NT2/D1 (cell line): ENCODE measurements around the gene MS4A12.

ENCODE experiments used
- DNase-seq: peaks from one replicate; pipeline ENCODE4 v3.0.0-alpha.2; 2011; ENCODE audit warnings: low read depth, low spot score
- H3K27me3 ChIP-seq: 2 replicates; pipeline ENCODE4 v1.6.0; 2011; ENCODE audit warnings: mild to moderate bottlenecking; ENCODE audit not compliant: insufficient read length, insufficient read depth
- H3K36me3 ChIP-seq: 2 replicates; pipeline ENCODE4 v1.6.1; 2011; ENCODE audit warnings: mild to moderate bottlenecking, low read length, mixed read lengths; ENCODE audit not compliant: insufficient read depth, insufficient read length
- H3K4me1 ChIP-seq: 2 replicates; pipeline ENCODE4 v1.5.1; 2011; ENCODE audit not compliant: insufficient read depth, insufficient read length
- H3K4me3 ChIP-seq: 2 replicates; pipeline ENCODE4 v1.5.1; 2011; ENCODE audit warnings: low read depth; ENCODE audit not compliant: insufficient read length
- H3K9ac ChIP-seq: 2 replicates; pipeline ENCODE4 v1.6.0; 2011; ENCODE audit warnings: low read depth; ENCODE audit not compliant: insufficient read length
- H3K9me3 ChIP-seq: 2 replicates; pipeline ENCODE4 v1.5.1; 2011; ENCODE audit warnings: mild to moderate bottlenecking, low read length; ENCODE audit not compliant: insufficient read depth
- SUZ12 ChIP-seq: IDR thresholded peaks from 2 replicates; pipeline ENCODE4 v1.6.1; 2011; ENCODE audit not compliant: insufficient read length, insufficient read depth; ENCODE audit errors: extremely low read depth
- YY1 ChIP-seq: IDR thresholded peaks from 2 replicates; pipeline ENCODE4 v1.6.1; 2011; ENCODE audit not compliant: insufficient read length, insufficient read depth
- ZNF274 ChIP-seq: IDR thresholded peaks from 2 replicates; pipeline ENCODE4 v1.6.1; 2011; ENCODE audit warnings: mild to moderate bottlenecking, low read depth, low read length

The MS4A12 gene

DNA sequence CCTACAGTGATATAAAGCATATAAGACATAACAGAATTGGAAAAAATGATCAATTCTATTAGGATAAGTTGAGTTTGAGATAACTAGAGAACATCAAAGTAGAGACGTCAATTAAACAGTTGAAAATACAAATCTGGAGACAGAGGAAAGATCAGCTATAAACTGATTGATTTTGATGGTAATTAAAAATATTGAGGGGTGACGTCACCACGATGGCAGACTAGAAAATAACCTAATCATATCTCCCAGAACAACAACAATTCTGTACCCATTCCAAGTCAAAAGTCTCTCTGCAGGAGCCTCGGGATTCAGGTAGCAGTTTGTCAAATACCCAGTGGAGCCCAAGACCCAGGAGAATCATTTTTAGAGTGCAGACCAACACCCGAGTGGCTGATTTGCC, 51.5 kb downstream of the MS4A12 start:
- H3K4me3 ChIP-seq = no peak overlapping the region
- no peaks in the 10 kb centered on the region for H3K4me1 ChIP-seq
- H3K27me3 ChIP-seq = no peaks in the 10 kb centered on the region
- no peak overlapping the region for H3K9ac ChIP-seq
- no peaks in the 10 kb centered on the region for H3K36me3 ChIP-seq
- no peak for TF ChIP-seq SUZ12
- TF ChIP-seq YY1 = no peak
- TF ChIP-seq ZNF274 = no peak
- H3K9me3 ChIP-seq = no peaks in the 10 kb centered on the region
- no peak for DNase-seq
